Parathyroid adenoma (tissue), 2 donors: ENCODE data around the gene SEMA3E.

Experiments used
- H2AFZ ChIP-seq: fragments of 300-600 bp; sonication (generic); one replicate; pipeline ENCODE4 v1.7.0; 2017; ENCODE audit warnings: antibody characterized with exemption, mild to moderate bottlenecking
- H3K27ac ChIP-seq: fragments of 300-600 bp; sonication (generic); one replicate; pipeline ENCODE4 v1.7.0; 2017
- H3K27me3 ChIP-seq: fragments of 300-600 bp; sonication (generic); one replicate; pipeline ENCODE4 v1.7.0; 2017; ENCODE audit warnings: low read length; ENCODE audit not compliant: control insufficient read depth, insufficient read depth
- H3K36me3 ChIP-seq: fragments of 300-600 bp; sonication (generic); one replicate; pipeline ENCODE4 v1.7.0; 2017; ENCODE audit warnings: low read length; ENCODE audit not compliant: control insufficient read depth, insufficient read depth
- H3K4me1 ChIP-seq: fragments of 300-600 bp; sonication (generic); one replicate; pipeline ENCODE4 v1.7.0; 2017; ENCODE audit warnings: control low read depth
- H3K4me2 ChIP-seq: fragments of 300-600 bp; sonication (generic); one replicate; pipeline ENCODE4 v1.7.0; 2017; ENCODE audit warnings: low read length
- H3K4me3 ChIP-seq: fragments of 300-600 bp; sonication (generic); one replicate; pipeline ENCODE4 v1.7.0; 2017; ENCODE audit warnings: low read depth, low read length
- H3K79me2 ChIP-seq: fragments of 300-600 bp; sonication (generic); one replicate; pipeline ENCODE4 v1.7.0; 2017; ENCODE audit warnings: control low read depth
- H3K9ac ChIP-seq: fragments of 300-600 bp; sonication (generic); one replicate; pipeline ENCODE4 v1.7.0; 2017; ENCODE audit warnings: mild to moderate bottlenecking
- H3K9me3 ChIP-seq: fragments of 300-600 bp; sonication (generic); one replicate; pipeline ENCODE4 v1.7.0; 2017; ENCODE audit warnings: low read length; ENCODE audit not compliant: control insufficient read depth
- TF ChIP-seq, protein P1 (sequence below): fragments of 300-600 bp; sonication (generic); IDR thresholded peaks from one replicate; pipeline ENCODE4 v1.7.0; 2017; ENCODE audit warnings: antibody characterized with exemption, mild to moderate bottlenecking
- donor health status: primary hyperparathyroidism.

The SEMA3E gene

DNA sequence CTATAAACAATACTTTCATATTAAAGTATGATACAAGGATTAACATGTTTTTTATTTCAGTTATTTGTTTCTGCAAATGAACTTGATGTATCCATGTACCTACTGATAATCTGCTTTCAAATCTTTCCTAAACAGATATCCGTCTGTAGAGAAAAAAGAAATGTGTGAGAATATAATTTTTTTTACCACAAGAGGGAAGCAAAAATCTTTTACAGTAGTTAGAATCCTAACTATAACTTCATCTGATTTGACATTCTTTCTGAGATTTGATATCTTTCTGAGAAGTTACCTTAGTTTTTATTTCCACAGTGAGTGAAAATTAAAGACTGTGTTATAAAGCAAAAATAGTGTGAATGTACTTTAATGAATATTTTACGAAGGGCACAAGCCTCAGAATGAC, 282.3 kb downstream of the SEMA3E start:
- H3K4me2 ChIP-seq, result no peak overlapping the region
- no peaks in the 10 kb centered on the region for H3K36me3 ChIP-seq
- TF ChIP-seq, protein P1, sequence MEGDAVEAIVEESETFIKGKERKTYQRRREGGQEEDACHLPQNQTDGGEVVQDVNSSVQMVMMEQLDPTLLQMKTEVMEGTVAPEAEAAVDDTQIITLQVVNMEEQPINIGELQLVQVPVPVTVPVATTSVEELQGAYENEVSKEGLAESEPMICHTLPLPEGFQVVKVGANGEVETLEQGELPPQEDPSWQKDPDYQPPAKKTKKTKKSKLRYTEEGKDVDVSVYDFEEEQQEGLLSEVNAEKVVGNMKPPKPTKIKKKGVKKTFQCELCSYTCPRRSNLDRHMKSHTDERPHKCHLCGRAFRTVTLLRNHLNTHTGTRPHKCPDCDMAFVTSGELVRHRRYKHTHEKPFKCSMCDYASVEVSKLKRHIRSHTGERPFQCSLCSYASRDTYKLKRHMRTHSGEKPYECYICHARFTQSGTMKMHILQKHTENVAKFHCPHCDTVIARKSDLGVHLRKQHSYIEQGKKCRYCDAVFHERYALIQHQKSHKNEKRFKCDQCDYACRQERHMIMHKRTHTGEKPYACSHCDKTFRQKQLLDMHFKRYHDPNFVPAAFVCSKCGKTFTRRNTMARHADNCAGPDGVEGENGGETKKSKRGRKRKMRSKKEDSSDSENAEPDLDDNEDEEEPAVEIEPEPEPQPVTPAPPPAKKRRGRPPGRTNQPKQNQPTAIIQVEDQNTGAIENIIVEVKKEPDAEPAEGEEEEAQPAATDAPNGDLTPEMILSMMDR, result no peak
- H3K4me3 ChIP-seq, result no peak overlapping the region
- no peak overlapping the region for H2AFZ ChIP-seq
- no peaks in the 10 kb centered on the region for H3K27me3 ChIP-seq
- H3K79me2 ChIP-seq, result no peaks in the 10 kb centered on the region
- no peaks in the 10 kb centered on the region for H3K9me3 ChIP-seq
- no peak overlapping the region for H3K9ac ChIP-seq
- no peak overlapping the region for H3K27ac ChIP-seq
- no peaks in the 10 kb centered on the region for H3K4me1 ChIP-seq

DNA sequence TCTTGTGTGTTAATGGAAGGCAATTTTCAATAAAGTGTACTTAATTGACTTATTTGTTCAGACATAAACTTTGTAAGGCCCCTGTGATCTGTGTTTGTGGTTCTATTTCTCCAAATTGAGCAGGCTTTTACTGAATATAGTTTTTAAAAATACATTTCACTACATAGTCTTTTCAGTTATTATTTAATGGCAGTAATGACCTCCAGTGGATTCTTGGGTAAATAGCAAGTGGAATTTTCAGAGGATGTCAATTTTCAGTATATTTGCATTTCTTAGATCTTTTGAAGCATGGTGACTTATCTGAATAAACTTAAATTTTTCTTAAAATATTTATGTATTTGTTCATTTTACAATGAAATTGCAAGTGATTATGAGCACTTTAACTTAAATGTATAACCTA, 283.2 kb downstream of the SEMA3E start:
- no peaks in the 10 kb centered on the region for H3K27me3 ChIP-seq
- no peaks in the 10 kb centered on the region for H3K4me1 ChIP-seq
- H3K4me2 ChIP-seq, result no peak overlapping the region
- H3K79me2 ChIP-seq, result no peaks in the 10 kb centered on the region
- H3K9me3 ChIP-seq, result no peaks in the 10 kb centered on the region
- no peak overlapping the region for H3K4me3 ChIP-seq
- H3K27ac ChIP-seq, result no peak overlapping the region
- no peak overlapping the region for H2AFZ ChIP-seq
- no peak overlapping the region for H3K9ac ChIP-seq
- TF ChIP-seq, protein P1, result no peak
- no peaks in the 10 kb centered on the region for H3K36me3 ChIP-seq

DNA sequence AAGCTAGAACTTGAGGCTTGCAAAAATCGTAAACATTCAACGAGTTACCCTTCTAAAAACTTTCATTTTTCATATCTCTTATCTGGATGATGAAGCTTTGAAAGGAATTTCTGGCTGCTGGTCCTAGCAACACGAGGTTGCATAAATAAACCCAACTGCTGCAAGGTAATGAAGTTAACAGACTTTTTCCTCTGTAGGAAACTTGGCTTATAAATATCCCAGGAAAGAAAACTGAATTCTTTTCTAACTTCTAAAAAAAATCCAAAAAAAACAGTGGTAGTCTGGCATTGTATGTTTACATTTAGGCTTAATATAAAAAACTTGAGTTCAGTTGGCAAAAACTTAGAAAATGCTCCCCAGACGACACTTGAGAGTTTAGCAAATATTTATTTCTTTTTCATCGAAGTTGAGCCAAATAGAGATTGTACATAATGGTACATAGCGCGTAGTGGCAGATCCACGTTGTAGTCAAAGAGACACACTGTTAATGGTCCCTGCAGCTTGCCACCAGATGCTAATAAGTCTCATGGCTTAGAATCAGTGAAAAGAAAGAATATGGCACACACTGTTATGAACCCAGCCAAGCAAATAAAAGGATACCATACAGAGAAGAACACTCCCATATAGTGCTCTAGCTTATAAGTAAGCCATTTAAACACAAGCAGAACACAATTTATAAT, 285.9 kb downstream of the SEMA3E start:
- Histone ChIP-seq H2AFZ (no peak overlapping the region), H3K27me3 (no peaks in the 10 kb centered on the region), H3K36me3 (no peaks in the 10 kb centered on the region), H3K79me2 (no peaks in the 10 kb centered on the region), H3K4me3 (no peak overlapping the region), H3K27ac (no peak overlapping the region), H3K9ac (no peak overlapping the region), H3K4me2 (no peak overlapping the region), H3K9me3 (no peaks in the 10 kb centered on the region), H3K4me1 (no peaks in the 10 kb centered on the region)
- TF ChIP-seq, protein P1, result no peak

GRCh38 chr7:83359108-83359507, 289.8 kb downstream of the SEMA3E start:
- Histone ChIP-seq H3K27ac (no peak overlapping the region), H3K4me1 (no peaks in the 10 kb centered on the region), H3K9me3 (no peaks in the 10 kb centered on the region), H3K4me2 (no peak overlapping the region), H2AFZ (no peak overlapping the region), H3K27me3 (no peaks in the 10 kb centered on the region), H3K36me3 (no peaks in the 10 kb centered on the region), H3K79me2 (no peaks in the 10 kb centered on the region), H3K9ac (no peak overlapping the region), H3K4me3 (no peak overlapping the region)
- TF ChIP-seq, protein P1, result no peak

GRCh38 chr7:83355143-83355542, 293.8 kb downstream of the SEMA3E start:
- H3K9me3 ChIP-seq, result no peaks in the 10 kb centered on the region
- H3K36me3 ChIP-seq, result no peaks in the 10 kb centered on the region
- H3K79me2 ChIP-seq, result no peaks in the 10 kb centered on the region
- H3K9ac ChIP-seq, result no peak overlapping the region
- no peak overlapping the region for H3K4me2 ChIP-seq
- H3K4me3 ChIP-seq, result no peak overlapping the region
- TF ChIP-seq, protein P1, result no peak
- H2AFZ ChIP-seq, result no peak overlapping the region
- no peak overlapping the region for H3K27ac ChIP-seq
- H3K27me3 ChIP-seq, result no peaks in the 10 kb centered on the region
- no peaks in the 10 kb centered on the region for H3K4me1 ChIP-seq
